ENCODE data around the gene FUT2. TPM values are rescaled to one million over a fixed set of nuclear protein-coding genes. Genes with fewer than 3 reads are reported as not detected.

FUT2 gene
- total and polyA plus RNA-seq, 10 donors, result 0.17 to 1.2 (median 0.38) TPM; not detected in 5

- H3K27ac ChIP-seq, result peak overlapping the region in 6 of 8 donors; percentile 58 to 77 (median 70)
- H3K27me3 ChIP-seq (replicated peaks in 1 of 7), result no peaks in the 10 kb centered on the region
- TF ChIP-seq POLR2A (IDR thresholded peaks at IDR 0.05) (no peak), POLR2AphosphoS5 (IDR thresholded peaks at IDR 0.05) (no peak)
- TF ChIP-seq, protein P1, sequence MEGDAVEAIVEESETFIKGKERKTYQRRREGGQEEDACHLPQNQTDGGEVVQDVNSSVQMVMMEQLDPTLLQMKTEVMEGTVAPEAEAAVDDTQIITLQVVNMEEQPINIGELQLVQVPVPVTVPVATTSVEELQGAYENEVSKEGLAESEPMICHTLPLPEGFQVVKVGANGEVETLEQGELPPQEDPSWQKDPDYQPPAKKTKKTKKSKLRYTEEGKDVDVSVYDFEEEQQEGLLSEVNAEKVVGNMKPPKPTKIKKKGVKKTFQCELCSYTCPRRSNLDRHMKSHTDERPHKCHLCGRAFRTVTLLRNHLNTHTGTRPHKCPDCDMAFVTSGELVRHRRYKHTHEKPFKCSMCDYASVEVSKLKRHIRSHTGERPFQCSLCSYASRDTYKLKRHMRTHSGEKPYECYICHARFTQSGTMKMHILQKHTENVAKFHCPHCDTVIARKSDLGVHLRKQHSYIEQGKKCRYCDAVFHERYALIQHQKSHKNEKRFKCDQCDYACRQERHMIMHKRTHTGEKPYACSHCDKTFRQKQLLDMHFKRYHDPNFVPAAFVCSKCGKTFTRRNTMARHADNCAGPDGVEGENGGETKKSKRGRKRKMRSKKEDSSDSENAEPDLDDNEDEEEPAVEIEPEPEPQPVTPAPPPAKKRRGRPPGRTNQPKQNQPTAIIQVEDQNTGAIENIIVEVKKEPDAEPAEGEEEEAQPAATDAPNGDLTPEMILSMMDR (IDR thresholded peaks at IDR 0.05 in 8 of 11, conservative IDR thresholded peaks at IDR 0.05 in 3 of 11), result no peak
- no peak overlapping the region for H3K4me3 ChIP-seq
- H3K9me3 ChIP-seq, result no peaks in the 10 kb centered on the region
- H3K36me3 ChIP-seq, result no peaks in the 10 kb centered on the region
- WGBS, 5 donors, result 88 to 93% (median 91%) methylated on average over 7 to 19 of the region's 19 CpGs
- DNase-seq, result no peak
- H3K4me1 ChIP-seq, result peaks cover 7 to 19% (median 13%) of the 10 kb centered on the region in 6 donors
- intact Hi-C loops (cut with DNase I; ENCODE audit: low total_unique reads), result no loop called here
Measured at GRCh38 chr19:48674216-48674809, 21.5 kb upstream of the FUT2 start.

DNA sequence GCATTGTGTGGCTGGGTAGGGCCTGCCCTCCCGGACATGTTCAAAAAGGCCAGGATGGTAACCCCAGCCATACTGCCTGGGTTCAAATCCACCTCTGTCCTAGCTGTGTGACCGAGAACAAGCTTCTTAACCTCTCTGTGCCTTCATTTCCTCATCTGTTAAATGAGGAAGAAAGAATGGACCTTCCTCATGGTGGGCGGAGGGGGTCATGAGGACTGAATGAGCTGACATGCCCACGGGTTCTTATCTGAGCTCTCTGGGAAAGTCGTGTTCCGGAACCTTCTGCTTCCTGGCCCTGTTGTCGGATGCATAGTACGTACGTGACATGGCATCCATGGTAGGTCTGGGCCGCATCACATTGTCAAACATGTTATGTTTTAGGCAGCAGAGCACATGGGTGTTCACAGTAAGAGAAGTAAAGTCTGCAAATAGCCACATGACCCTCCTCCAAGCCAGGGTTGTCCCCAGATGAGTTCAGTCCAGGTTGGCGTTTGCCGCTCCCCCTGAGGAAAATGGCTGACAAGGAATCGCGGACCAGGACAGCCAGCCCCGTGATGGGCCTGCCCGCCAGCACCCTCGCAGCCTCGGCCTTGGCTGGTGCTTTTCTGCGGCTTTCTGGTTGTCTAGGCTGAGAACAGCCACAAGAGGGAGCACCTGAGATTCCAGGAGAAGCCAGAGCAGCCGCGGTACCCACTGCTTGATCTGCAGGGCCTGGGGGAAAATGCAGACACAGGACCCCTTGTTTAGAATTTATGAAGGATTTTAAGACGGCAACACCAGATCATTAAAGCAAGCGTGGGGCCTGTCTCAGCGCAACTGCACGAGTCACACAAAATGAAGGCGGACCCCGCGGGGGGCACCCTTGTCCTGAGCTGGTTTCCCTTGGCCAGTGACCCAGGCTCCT is 20.6 kb upstream of the FUT2 start:
- no peaks in the 10 kb centered on the region for H3K27me3 ChIP-seq (replicated peaks in 1 of 7)
- peak; percentile 89 for DNase-seq
- H3K27ac ChIP-seq, result peak overlapping the region; percentile 6 to 77 (median 64)
- H3K9me3 ChIP-seq, result no peaks in the 10 kb centered on the region
- no peak overlapping the region for H3K4me3 ChIP-seq
- WGBS, 5 donors, result 30 to 42% (median 36%) methylated on average over 24 to 28 of the region's 28 CpGs
- TF ChIP-seq POLR2AphosphoS5 (IDR thresholded peaks at IDR 0.05) (peak; percentile 53 to 80 (median 72)), POLR2A (IDR thresholded peaks at IDR 0.05) (no peak)
- TF ChIP-seq, protein P1 (IDR thresholded peaks at IDR 0.05 in 8 of 11, conservative IDR thresholded peaks at IDR 0.05 in 3 of 11), result peak; percentile 64 to 93 (median 89)
- intact Hi-C loops (cut with DNase I; ENCODE audit: low total_unique reads), result no loop called here
- peaks cover 7 to 19% (median 13%) of the 10 kb centered on the region in 6 donors for H3K4me1 ChIP-seq
- no peaks in the 10 kb centered on the region for H3K36me3 ChIP-seq

GRCh38 chr19:48676487-48676886 is 19.3 kb upstream of the FUT2 start:
- no peak for DNase-seq
- no peaks in the 10 kb centered on the region for H3K36me3 ChIP-seq
- no peak overlapping the region for H3K27ac ChIP-seq
- no peak overlapping the region for H3K4me3 ChIP-seq
- no peaks in the 10 kb centered on the region for H3K9me3 ChIP-seq
- WGBS, 5 donors, result 88 to 92% (median 89%) methylated on average over 16 to 17 of the region's 17 CpGs
- no peak for TF ChIP-seq POLR2AphosphoS5 (IDR thresholded peaks at IDR 0.05)
- TF ChIP-seq POLR2A (IDR thresholded peaks at IDR 0.05), result no peak
- TF ChIP-seq, protein P1 (IDR thresholded peaks at IDR 0.05 in 8 of 11, conservative IDR thresholded peaks at IDR 0.05 in 3 of 11), result no peak
- H3K27me3 ChIP-seq (replicated peaks in 1 of 7), result no peaks in the 10 kb centered on the region
- intact Hi-C loops (cut with DNase I; ENCODE audit: low total_unique reads), result no loop called here
- peaks cover 7 to 19% (median 13%) of the 10 kb centered on the region in 6 donors for H3K4me1 ChIP-seq

DNA sequence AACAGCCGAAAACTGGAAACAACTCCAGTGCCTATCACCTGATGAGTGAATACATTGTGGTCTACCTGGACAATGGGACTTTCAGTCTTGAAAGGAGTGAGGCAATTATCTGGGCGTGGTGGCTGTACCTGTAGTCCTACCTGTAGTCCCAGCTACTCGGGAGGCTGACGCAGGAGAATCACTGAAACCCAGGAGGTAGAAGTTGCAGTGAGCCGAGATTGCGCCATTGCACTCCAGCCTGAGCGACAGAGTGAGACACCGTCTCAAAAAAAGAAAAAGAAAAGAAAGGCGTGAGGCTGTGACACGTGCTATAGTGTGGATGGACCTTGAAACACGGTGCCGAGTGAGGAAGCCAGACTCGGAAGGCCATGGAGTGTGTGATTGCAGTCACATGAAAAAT is 18.9 kb upstream of the FUT2 start:
- no peak overlapping the region for H3K4me3 ChIP-seq
- peak; percentile 18 for DNase-seq
- no peaks in the 10 kb centered on the region for H3K27me3 ChIP-seq (replicated peaks in 1 of 7)
- no peaks in the 10 kb centered on the region for H3K9me3 ChIP-seq
- H3K27ac ChIP-seq, result no peak overlapping the region
- H3K36me3 ChIP-seq, result no peaks in the 10 kb centered on the region
- intact Hi-C loops (cut with DNase I; ENCODE audit: low total_unique reads), result no loop called here
- H3K4me1 ChIP-seq, result peaks cover 7 to 19% (median 13%) of the 10 kb centered on the region in 6 donors
- 85 to 93% (median 88%) methylated on average over 13 of the region's 13 CpGs for WGBS, 5 donors
- TF ChIP-seq, protein P1 (IDR thresholded peaks at IDR 0.05 in 8 of 11, conservative IDR thresholded peaks at IDR 0.05 in 3 of 11), result no peak
- TF ChIP-seq POLR2A (IDR thresholded peaks at IDR 0.05) (no peak), POLR2AphosphoS5 (IDR thresholded peaks at IDR 0.05) (no peak)
